Measurements from ENCODE around the gene CRACDL.

DNA sequence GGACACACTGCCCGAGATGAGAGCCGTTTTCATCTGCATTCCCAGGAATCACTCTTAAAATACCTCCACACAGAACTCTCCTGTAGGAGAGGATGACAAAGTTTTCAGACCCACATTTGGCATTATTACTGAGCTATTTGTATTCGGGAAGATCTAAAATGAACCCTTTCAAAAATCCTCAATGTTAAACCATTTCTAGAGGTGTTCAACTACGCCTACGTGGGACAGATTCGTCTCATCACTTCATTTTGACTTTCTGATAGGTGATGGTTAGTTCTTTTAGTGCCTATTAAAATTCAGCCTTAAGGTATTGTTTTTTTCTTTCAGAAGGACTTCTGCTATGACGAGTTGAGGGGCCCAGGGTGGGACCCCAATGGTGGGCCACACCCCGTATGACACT, 133.7 kb downstream of the CRACDL start:
- TF ChIP-seq CTCF (IDR thresholded peaks at IDR 0.05; ENCODE audit: low read depth, low read length, poor library complexity, severe bottlenecking) (no peak), EZH2phosphoT487 (IDR thresholded peaks at IDR 0.05; ENCODE audit: borderline replicate concordance, low read length) (no peak)

Data from DOHH2 (cell line).